HEK293 (cell line): ENCODE results near the gene PITPNB.

Experiments used
- CTCF ChIA-PET: fragments of 350-600 bp; formaldehyde crosslinking; extraction: SDS; loops from one replicate; lab custom pipeline; 2021; ENCODE audit warnings: antibody characterized with exemption; lab: Yijun Ruan, JAX
- POLR2A ChIA-PET: fragments of 300-600 bp; formaldehyde crosslinking; extraction: SDS; loops from one replicate; lab custom pipeline; 2020; ENCODE audit warnings: antibody characterized with exemption, inconsistent platforms; lab: Yijun Ruan, JAX
- H3K27ac ChIP-seq: fragments of 200-500 bp; sonication (Bioruptor generic); 2 replicates; pipeline ENCODE4 v1.5.1; 2014; ENCODE audit warnings: low read depth, low read length, control low read depth, inconsistent platforms; ENCODE audit errors: extremely low read depth
- H3K36me3 ChIP-seq, 2 experiments: fragments of 200-500 bp in 1 of 2; sonication (Bioruptor generic) in 1 of 2; 1 replicate in 1 of 2; 2 replicates in 1 of 2; pipeline ENCODE4 v1.5.1; 2014 to 2017; ENCODE audit warnings: inconsistent platforms in 2 of 2, low read length in 2 of 2; ENCODE audit not compliant: control insufficient read depth in 2 of 2, insufficient read depth in 1 of 2
- H3K4me1 ChIP-seq: fragments of 200-500 bp; sonication (Bioruptor generic); 2 replicates; pipeline ENCODE4 v1.5.1; 2014; ENCODE audit warnings: mild to moderate bottlenecking, low read length, inconsistent platforms; ENCODE audit not compliant: control insufficient read depth, insufficient read depth
- H3K4me3 ChIP-seq: 2 replicates; pipeline ENCODE4 v1.5.1; 2011; ENCODE audit warnings: low read depth, mild to moderate bottlenecking, control low read depth, low read length, moderate library complexity
- H3K9me3 ChIP-seq: fragments of 200-500 bp; sonication (Bioruptor generic); 2 replicates; pipeline ENCODE4 v1.5.1; 2014; ENCODE audit warnings: low read depth, low read length, inconsistent platforms; ENCODE audit not compliant: control insufficient read depth, insufficient read depth
- GLIS2 ChIP-seq: fragments of 450-650 bp; formaldehyde crosslinking; IDR thresholded peaks from 2 replicates; pipeline ENCODE4 v1.5.1; 2016; ENCODE audit warnings: missing biosample characterization, missing genetic modification characterization
- KLF9 ChIP-seq: fragments of 450-650 bp; formaldehyde crosslinking; IDR thresholded peaks from 2 replicates; pipeline ENCODE4 v1.5.1; 2016; ENCODE audit warnings: missing biosample characterization, missing genetic modification characterization, low read depth
- SP3 ChIP-seq: fragments of 450-650 bp; formaldehyde crosslinking; IDR thresholded peaks from 2 replicates; pipeline ENCODE4 v1.5.1; 2016; ENCODE audit warnings: missing biosample characterization, missing genetic modification characterization
- ZBTB48 ChIP-seq: fragments of 450-650 bp; formaldehyde crosslinking; IDR thresholded peaks from 2 replicates; pipeline ENCODE4 v1.5.1; 2016; ENCODE audit warnings: missing biosample characterization, missing genetic modification characterization
- ZBTB7A ChIP-seq: fragments of 450-650 bp; formaldehyde crosslinking; IDR thresholded peaks from 2 replicates; pipeline ENCODE4 v1.5.1; 2016; ENCODE audit warnings: low read depth, missing biosample characterization, missing genetic modification characterization
- ZNF169 ChIP-seq: fragments of 450-650 bp; formaldehyde crosslinking; IDR thresholded peaks from 2 replicates; pipeline ENCODE4 v1.5.1; 2016; ENCODE audit warnings: missing biosample characterization, missing genetic modification characterization
- ZNF174 ChIP-seq: fragments of 450-650 bp; formaldehyde crosslinking; IDR thresholded peaks from 2 replicates; pipeline ENCODE4 v1.5.0; 2017; ENCODE audit warnings: missing biosample characterization, mild to moderate bottlenecking, missing genetic modification characterization
- ZNF239 ChIP-seq: fragments of 450-650 bp; formaldehyde crosslinking; IDR thresholded peaks from 2 replicates; pipeline ENCODE4 v1.5.1; 2016; ENCODE audit warnings: missing biosample characterization, missing genetic modification characterization
- ZNF26 ChIP-seq: fragments of 450-650 bp; formaldehyde crosslinking; IDR thresholded peaks from 2 replicates; pipeline ENCODE4 v1.5.1; 2016; ENCODE audit warnings: missing biosample characterization, missing genetic modification characterization
- ZNF366 ChIP-seq: fragments of 450-650 bp; formaldehyde crosslinking; conservative IDR thresholded peaks from 2 replicates; pipeline ENCODE4 v1.5.1; 2016; ENCODE audit warnings: missing biosample characterization, missing genetic modification characterization
- ZNF37A ChIP-seq: fragments of 450-650 bp; IDR thresholded peaks from 2 replicates; pipeline ENCODE4 v1.5.1; 2018; ENCODE audit warnings: missing biosample characterization, missing genetic modification characterization
- ZNF433 ChIP-seq: fragments of 450-650 bp; formaldehyde crosslinking; IDR thresholded peaks from 2 replicates; pipeline ENCODE4 v1.5.1; 2016; ENCODE audit warnings: missing biosample characterization, missing genetic modification characterization, low read depth
- ZNF521 ChIP-seq: fragments of 450-650 bp; formaldehyde crosslinking; IDR thresholded peaks from 2 replicates; pipeline ENCODE4 v1.5.1; 2017; ENCODE audit warnings: missing biosample characterization, mild to moderate bottlenecking, missing genetic modification characterization
- ZNF544 ChIP-seq: fragments of 450-650 bp; formaldehyde crosslinking; IDR thresholded peaks from 2 replicates; pipeline ENCODE4 v1.5.0; 2017; ENCODE audit warnings: missing biosample characterization, missing genetic modification characterization
- ZNF548 ChIP-seq: fragments of 450-650 bp; formaldehyde crosslinking; IDR thresholded peaks from 2 replicates; pipeline ENCODE4 v1.5.1; 2016; ENCODE audit warnings: missing biosample characterization, missing genetic modification characterization
- ZNF555 ChIP-seq: fragments of 450-650 bp; formaldehyde crosslinking; conservative IDR thresholded peaks from 2 replicates; pipeline ENCODE4 v1.5.1; 2017; ENCODE audit warnings: missing biosample characterization, mild to moderate bottlenecking, missing genetic modification characterization, inconsistent platforms
- ZNF600 ChIP-seq: fragments of 450-650 bp; formaldehyde crosslinking; IDR thresholded peaks from 2 replicates; pipeline ENCODE4 v1.5.1; 2016; ENCODE audit warnings: missing biosample characterization, missing genetic modification characterization
- ZNF623 ChIP-seq: fragments of 450-650 bp; formaldehyde crosslinking; IDR thresholded peaks from 2 replicates; pipeline ENCODE4 v1.5.1; 2016; ENCODE audit warnings: missing biosample characterization, missing genetic modification characterization
- ZNF658 ChIP-seq: fragments of 450-650 bp; formaldehyde crosslinking; IDR thresholded peaks from 2 replicates; pipeline ENCODE4; 2016; ENCODE audit warnings: missing biosample characterization, missing genetic modification characterization
- ZNF707 ChIP-seq: fragments of 450-650 bp; formaldehyde crosslinking; IDR thresholded peaks from 2 replicates; pipeline ENCODE4 v1.5.1; 2016; ENCODE audit warnings: missing biosample characterization, missing genetic modification characterization
- ZNF792 ChIP-seq: fragments of 450-650 bp; formaldehyde crosslinking; IDR thresholded peaks from 2 replicates; pipeline ENCODE4 v1.5.1; 2016; ENCODE audit warnings: missing biosample characterization, missing genetic modification characterization
- TF ChIP-seq, protein P1 (sequence below): fragments of 450-650 bp; formaldehyde crosslinking; IDR thresholded peaks from 2 replicates; pipeline ENCODE4 v1.5.0; 2017; ENCODE audit warnings: missing biosample characterization, missing genetic modification characterization, borderline replicate concordance
- TF ChIP-seq, protein P2 (sequence below): fragments of 450-650 bp; IDR thresholded peaks from 2 replicates; pipeline ENCODE4 v1.5.1; 2018; ENCODE audit warnings: missing biosample characterization, missing genetic modification characterization

PITPNB gene

DNA sequence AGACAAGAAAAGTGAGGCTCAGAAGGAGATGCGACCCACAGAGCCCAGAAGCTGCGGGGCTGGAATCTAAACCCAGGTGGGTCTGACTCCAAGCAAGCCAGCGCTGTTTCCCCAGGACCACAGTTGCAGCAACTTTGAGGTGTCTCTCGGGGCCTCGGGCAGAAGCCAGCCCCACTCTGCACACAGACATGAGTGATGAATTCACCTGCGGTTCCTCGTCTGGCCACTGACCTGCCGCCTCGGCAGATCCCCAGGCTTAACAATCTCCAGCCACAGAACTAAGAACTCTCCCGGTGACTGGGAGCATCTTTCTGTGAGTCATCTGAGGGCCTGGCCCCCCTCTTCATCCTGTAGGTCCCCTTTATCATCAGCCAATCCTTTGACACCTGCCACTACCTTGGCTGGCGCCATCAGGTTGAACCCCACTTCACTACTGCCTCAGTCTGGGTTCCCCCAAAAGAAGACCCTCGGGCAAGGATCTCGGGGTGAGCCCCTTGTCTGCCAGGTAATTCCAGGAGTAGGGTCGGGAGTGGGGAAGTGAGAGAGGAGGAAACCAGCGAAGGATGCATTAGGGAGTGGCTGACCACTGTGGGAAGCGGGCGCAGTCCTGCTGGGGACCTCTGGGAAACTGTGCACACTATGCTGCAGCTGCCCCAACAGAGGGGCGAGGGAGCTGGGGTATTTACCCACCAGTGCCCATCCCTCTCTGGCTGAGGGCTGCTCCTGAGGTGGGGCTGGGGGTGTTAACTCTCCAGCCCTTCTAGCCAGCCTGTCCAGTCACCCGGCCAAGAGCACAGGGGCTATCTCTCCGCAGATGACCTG is 84.5 kb downstream of the PITPNB start:
- Histone ChIP-seq H3K36me3 (no peaks in the 10 kb centered on the region), H3K9me3 (no peaks in the 10 kb centered on the region), H3K27ac (no peak overlapping the region), H3K4me1 (no peaks in the 10 kb centered on the region), H3K4me3 (no peak overlapping the region)
- ChIA-PET POLR2A (no interaction called here), CTCF (no interaction called here)
- TF ChIP-seq ZNF169 (tag by site-specific recombination) = no peak
- TF ChIP-seq ZNF37A (tag by site-specific recombination) = peak; percentile 56; the same call in 1 of the 2 replicates
- TF ChIP-seq GLIS2 (tag by site-specific recombination) = no peak
- TF ChIP-seq ZNF433 = no peak
- TF ChIP-seq ZNF239 (tag by site-specific recombination) = no peak
- TF ChIP-seq, protein P1, sequence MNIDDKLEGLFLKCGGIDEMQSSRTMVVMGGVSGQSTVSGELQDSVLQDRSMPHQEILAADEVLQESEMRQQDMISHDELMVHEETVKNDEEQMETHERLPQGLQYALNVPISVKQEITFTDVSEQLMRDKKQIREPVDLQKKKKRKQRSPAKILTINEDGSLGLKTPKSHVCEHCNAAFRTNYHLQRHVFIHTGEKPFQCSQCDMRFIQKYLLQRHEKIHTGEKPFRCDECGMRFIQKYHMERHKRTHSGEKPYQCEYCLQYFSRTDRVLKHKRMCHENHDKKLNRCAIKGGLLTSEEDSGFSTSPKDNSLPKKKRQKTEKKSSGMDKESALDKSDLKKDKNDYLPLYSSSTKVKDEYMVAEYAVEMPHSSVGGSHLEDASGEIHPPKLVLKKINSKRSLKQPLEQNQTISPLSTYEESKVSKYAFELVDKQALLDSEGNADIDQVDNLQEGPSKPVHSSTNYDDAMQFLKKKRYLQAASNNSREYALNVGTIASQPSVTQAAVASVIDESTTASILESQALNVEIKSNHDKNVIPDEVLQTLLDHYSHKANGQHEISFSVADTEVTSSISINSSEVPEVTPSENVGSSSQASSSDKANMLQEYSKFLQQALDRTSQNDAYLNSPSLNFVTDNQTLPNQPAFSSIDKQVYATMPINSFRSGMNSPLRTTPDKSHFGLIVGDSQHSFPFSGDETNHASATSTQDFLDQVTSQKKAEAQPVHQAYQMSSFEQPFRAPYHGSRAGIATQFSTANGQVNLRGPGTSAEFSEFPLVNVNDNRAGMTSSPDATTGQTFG (tag by site-specific recombination) = no peak

DNA sequence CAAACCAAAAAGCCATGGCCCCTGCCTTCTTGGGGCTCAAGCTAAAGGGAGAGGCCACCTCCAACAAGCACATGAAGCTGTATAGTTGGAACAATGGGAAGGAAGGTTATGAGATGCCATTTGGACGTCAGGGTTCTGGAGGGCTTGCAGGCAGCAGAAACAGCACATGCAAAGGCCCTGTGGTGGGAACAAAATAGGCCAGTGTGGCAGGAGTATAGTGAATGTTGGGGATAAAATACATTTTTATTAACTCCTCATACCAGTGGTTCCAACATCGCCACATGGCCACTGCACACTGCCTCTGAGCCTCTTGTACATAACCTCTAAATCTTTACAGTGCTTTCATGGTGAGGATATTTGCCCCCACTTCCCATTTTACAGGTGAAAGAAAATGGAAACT is 85.3 kb downstream of the PITPNB start:
- Histone ChIP-seq H3K4me1 (no peaks in the 10 kb centered on the region), H3K9me3 (no peaks in the 10 kb centered on the region), H3K4me3 (no peak overlapping the region), H3K27ac (no peak overlapping the region), H3K36me3 (no peaks in the 10 kb centered on the region)
- TF ChIP-seq ZNF658 (no peak), ZNF623 (tag by site-specific recombination) (peak; percentile 85), ZNF792 (tag by site-specific recombination) (no peak)
- ChIA-PET POLR2A (no interaction called here), CTCF (no interaction called here)

- ChIA-PET POLR2A (no interaction called here), CTCF (interaction anchor here (0.7 kb wide), 2 partner anchors 185 to 1076 kb away, joined by 3 to 5 read pairs; no protein-coding TSS in a partner anchor)
- Histone ChIP-seq H3K4me1 (no peaks in the 10 kb centered on the region), H3K9me3 (no peaks in the 10 kb centered on the region), H3K36me3 (no peaks in the 10 kb centered on the region), H3K4me3 (no peak overlapping the region), H3K27ac (no peak overlapping the region)
- no peak for TF ChIP-seq ZNF544 (tag by site-specific recombination)
- TF ChIP-seq ZBTB48 (tag by site-specific recombination) = no peak
- TF ChIP-seq ZNF366 = no peak
- no peak for TF ChIP-seq ZNF26 (tag by site-specific recombination)
- no peak for TF ChIP-seq ZNF555 (tag by site-specific recombination)
- TF ChIP-seq ZNF600 = no peak
- no peak for TF ChIP-seq KLF9 (tag by site-specific recombination)
- TF ChIP-seq ZBTB7A (tag by site-specific recombination) = no peak
- TF ChIP-seq ZNF521 (tag by site-specific recombination) = no peak
- no peak for TF ChIP-seq ZNF707 (tag by site-specific recombination)
- no peak for TF ChIP-seq SP3
- no peak for TF ChIP-seq ZNF548 (tag by site-specific recombination)
- TF ChIP-seq, protein P2, sequence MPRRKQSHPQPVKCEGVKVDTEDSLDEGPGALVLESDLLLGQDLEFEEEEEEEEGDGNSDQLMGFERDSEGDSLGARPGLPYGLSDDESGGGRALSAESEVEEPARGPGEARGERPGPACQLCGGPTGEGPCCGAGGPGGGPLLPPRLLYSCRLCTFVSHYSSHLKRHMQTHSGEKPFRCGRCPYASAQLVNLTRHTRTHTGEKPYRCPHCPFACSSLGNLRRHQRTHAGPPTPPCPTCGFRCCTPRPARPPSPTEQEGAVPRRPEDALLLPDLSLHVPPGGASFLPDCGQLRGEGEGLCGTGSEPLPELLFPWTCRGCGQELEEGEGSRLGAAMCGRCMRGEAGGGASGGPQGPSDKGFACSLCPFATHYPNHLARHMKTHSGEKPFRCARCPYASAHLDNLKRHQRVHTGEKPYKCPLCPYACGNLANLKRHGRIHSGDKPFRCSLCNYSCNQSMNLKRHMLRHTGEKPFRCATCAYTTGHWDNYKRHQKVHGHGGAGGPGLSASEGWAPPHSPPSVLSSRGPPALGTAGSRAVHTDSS (tag by site-specific recombination) = no peak
- no peak for TF ChIP-seq ZNF174 (tag by site-specific recombination)
Observed at GRCh38 chr22:27832606-27833005, 86.5 kb downstream of the PITPNB start.
